ENCODE results near the gene RUVBL2. TPM values are rescaled to one million over a fixed set of nuclear protein-coding genes. Genes with fewer than 3 reads are reported as not detected.

Gene RUVBL2
- total and polyA plus RNA-seq, 9 donors, result 11.4 to 101 (median 53.4) TPM

DNA sequence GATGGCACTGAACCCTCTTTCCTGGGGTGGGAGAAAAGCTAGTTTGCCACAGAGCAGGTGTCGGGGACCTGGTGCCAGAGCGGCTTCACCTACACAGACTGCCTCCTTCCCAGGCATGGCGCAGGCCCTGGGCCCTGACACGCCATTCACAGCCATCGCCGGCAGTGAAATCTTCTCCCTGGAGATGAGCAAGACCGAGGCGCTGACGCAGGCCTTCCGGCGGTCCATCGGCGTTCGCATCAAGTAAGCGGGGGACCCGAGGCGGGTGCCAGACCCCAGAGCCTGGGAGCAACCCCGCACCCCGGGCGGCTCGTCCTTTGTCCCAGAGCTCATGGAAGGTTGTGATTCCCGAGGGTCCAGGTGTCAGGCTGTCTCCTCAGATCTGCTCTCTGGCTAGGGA, 13.2 kb downstream of the RUVBL2 start:
- DNase-seq, result no peak
- Histone ChIP-seq H3K4me1 (ENCODE audit: insufficient read depth) (no peaks in the 10 kb centered on the region), H3K27me3 (no peaks in the 10 kb centered on the region), H3K9me3 (no peaks in the 10 kb centered on the region), H3K27ac (no peak overlapping the region), H3K4me3 (no peak overlapping the region), H3K36me3 (no peaks in the 10 kb centered on the region)
- 95 to 96% (median 95%) methylated on average over 22 of the region's 22 CpGs for WGBS, 3 donors
- intact Hi-C loops (cut with DNase I), result no loop called here
- TF ChIP-seq, protein P1, sequence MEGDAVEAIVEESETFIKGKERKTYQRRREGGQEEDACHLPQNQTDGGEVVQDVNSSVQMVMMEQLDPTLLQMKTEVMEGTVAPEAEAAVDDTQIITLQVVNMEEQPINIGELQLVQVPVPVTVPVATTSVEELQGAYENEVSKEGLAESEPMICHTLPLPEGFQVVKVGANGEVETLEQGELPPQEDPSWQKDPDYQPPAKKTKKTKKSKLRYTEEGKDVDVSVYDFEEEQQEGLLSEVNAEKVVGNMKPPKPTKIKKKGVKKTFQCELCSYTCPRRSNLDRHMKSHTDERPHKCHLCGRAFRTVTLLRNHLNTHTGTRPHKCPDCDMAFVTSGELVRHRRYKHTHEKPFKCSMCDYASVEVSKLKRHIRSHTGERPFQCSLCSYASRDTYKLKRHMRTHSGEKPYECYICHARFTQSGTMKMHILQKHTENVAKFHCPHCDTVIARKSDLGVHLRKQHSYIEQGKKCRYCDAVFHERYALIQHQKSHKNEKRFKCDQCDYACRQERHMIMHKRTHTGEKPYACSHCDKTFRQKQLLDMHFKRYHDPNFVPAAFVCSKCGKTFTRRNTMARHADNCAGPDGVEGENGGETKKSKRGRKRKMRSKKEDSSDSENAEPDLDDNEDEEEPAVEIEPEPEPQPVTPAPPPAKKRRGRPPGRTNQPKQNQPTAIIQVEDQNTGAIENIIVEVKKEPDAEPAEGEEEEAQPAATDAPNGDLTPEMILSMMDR (IDR thresholded peaks at IDR 0.05), result no peak
- TF ChIP-seq EP300 (IDR thresholded peaks at IDR 0.05) (no peak), POLR2A (IDR thresholded peaks at IDR 0.05) (no peak)

DNA sequence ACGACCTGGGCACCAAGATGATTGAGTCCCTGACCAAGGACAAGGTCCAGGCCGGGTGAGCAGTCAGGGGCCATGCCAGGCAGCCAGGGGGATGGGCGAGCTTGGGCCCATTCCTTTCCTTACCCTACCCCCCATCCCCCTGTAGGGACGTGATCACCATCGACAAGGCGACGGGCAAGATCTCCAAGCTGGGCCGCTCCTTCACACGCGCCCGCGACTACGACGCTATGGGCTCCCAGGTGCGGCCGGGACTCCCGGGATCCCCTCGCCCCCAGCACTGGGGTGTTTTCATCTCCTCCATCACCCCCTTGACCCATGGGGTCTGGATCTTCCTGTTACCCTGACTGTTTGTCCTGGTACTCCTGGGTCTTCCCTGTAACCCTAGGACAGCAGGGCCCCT, 16.1 kb downstream of the RUVBL2 start:
- no peaks in the 10 kb centered on the region for H3K36me3 ChIP-seq
- intact Hi-C loops (cut with DNase I), result no loop called here
- no peak overlapping the region for H3K4me3 ChIP-seq
- DNase-seq, result no peak
- H3K4me1 ChIP-seq (ENCODE audit: insufficient read depth), result no peaks in the 10 kb centered on the region
- H3K27ac ChIP-seq, result no peak overlapping the region
- no peaks in the 10 kb centered on the region for H3K27me3 ChIP-seq
- WGBS, 3 donors, result 90 to 94% (median 93%) methylated on average over 18 of the region's 18 CpGs
- no peaks in the 10 kb centered on the region for H3K9me3 ChIP-seq
- TF ChIP-seq EP300 (IDR thresholded peaks at IDR 0.05) (no peak), POLR2A (IDR thresholded peaks at IDR 0.05) (no peak)
- TF ChIP-seq, protein P1 (IDR thresholded peaks at IDR 0.05), result no peak

DNA sequence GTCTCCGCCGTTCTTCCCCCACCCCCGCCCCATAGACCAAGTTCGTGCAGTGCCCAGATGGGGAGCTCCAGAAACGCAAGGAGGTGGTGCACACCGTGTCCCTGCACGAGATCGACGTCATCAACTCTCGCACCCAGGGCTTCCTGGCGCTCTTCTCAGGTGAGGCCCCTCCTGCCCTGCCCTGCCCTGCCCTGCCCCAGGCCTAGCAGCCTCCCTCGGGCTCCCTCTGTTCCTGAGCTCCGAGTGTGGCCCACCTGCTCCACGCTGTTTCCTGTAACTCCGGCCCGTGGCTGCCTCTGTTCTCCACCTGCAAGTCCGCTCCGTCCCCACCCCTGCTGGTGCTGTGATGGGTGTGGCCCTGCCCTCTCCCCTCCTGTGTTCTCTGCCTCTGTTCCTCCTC, 16.8 kb downstream of the RUVBL2 start:
- H3K36me3 ChIP-seq, result no peaks in the 10 kb centered on the region

DNA sequence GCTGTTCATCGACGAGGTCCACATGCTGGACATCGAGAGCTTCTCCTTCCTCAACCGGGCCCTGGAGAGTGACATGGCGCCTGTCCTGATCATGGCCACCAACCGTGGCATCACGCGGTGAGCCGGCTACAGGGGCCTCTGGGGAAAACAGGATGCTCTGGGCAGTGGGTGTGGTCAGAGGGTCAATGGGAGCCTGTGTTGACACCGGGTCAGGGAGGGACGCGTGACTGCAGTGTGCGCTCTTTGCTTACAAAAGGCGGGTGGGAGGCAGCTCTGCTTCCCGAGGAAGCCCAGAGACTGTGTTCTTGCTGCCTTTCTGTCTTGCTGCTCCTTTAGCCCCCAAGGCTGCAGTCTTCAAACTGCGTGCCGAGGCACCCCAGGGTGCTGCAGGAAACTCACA, 17.5 kb downstream of the RUVBL2 start:
- Histone ChIP-seq H3K27ac (no peak overlapping the region), H3K9me3 (no peaks in the 10 kb centered on the region), H3K4me3 (no peak overlapping the region), H3K36me3 (no peaks in the 10 kb centered on the region), H3K4me1 (ENCODE audit: insufficient read depth) (no peaks in the 10 kb centered on the region), H3K27me3 (no peaks in the 10 kb centered on the region)
- no peak for DNase-seq
- intact Hi-C loops (cut with DNase I), result no loop called here
- 83 to 94% (median 83%) methylated on average over 17 of the region's 17 CpGs for WGBS, 3 donors
- TF ChIP-seq POLR2A (IDR thresholded peaks at IDR 0.05) (no peak), EP300 (IDR thresholded peaks at IDR 0.05) (no peak)
- TF ChIP-seq, protein P1 (IDR thresholded peaks at IDR 0.05), result no peak

More for the DNA sequence above, 16.8 kb downstream of the RUVBL2 start:
- H3K4me3 ChIP-seq, result no peak overlapping the region
- H3K27ac ChIP-seq, result no peak overlapping the region
- DNase-seq, result no peak
- no peak for TF ChIP-seq POLR2A (IDR thresholded peaks at IDR 0.05)
- TF ChIP-seq EP300 (IDR thresholded peaks at IDR 0.05), result no peak
- TF ChIP-seq, protein P1 (IDR thresholded peaks at IDR 0.05), result no peak
- intact Hi-C loops (cut with DNase I), result no loop called here
- no peaks in the 10 kb centered on the region for H3K9me3 ChIP-seq
- H3K27me3 ChIP-seq, result no peaks in the 10 kb centered on the region
- WGBS, 3 donors, result 86 to 93% (median 89%) methylated on average over 18 of the region's 18 CpGs
- H3K4me1 ChIP-seq (ENCODE audit: insufficient read depth), result no peaks in the 10 kb centered on the region
